Hair follicle dermal papilla cell (primary cell): ENCODE data around the gene MAJIN. TPM values are rescaled to one million over a fixed set of nuclear protein-coding genes. Genes with fewer than 3 reads are reported as not detected.

Experiments used
- small RNA-seq: library from RNA; depleted of rRNA; stranded (forward); fragments of <200 nt; gene quantifications from one replicate; pipeline ENCODE3, GENCODE V24; 2012
- total RNA-seq: library from RNA; depleted of rRNA; stranded (reverse); fragments of >200 nt; gene quantifications from 2 replicates; pipeline ENCODE4 v1.2.3, GENCODE V29; 2012

Gene MAJIN, protein sequence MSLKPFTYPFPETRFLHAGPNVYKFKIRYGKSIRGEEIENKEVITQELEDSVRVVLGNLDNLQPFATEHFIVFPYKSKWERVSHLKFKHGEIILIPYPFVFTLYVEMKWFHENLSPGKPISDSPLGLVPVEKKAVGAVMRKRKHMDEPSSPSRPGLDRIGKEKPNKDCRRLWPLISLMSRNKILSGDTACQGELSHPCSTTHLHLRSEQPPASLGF
- total RNA-seq = not detected in 2 replicates

DNA sequence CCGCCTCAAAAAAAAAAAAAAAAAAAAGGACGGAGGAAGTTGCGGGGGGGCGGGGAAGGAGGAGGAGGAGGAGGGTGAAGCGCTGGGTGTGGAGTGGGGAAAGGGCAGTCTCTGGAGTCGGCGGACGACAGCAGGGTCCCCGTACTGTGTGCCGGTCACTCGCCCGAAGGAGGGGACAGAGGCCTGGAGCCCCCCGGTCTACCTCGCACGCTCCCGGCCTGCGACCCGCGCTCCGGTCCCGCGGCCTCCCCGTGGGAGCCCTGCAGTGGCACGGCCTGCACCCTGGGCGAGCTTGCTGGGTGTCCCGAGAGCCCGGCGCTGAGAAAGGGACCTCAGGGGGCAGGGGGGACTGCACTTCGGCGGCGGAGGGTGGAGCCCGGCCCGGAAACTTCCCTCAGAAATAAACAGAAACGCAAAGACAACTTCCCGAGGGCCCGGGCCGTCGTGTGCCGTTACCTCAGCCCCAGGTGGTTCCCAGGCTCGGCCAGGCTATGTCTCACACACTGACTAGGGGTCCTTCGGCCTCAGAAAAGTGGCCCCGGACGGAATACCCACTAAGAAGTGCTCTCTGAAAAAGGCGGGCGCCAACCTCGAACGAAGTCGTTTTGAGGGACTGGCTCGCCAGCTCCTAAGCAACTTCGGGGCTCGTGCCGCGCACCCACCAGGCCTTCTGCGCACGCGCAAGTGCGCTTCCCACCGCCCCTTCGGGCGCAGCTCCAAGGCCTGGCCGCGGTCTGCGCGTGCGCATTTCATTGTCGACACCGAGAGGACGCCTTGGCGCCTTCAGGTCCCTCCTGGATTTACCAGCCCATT is at the start of gene MAJIN:
Gene MAJIN, minus strand, starts transcription at position 688 of the 813 bp plus-strand sequence. CDS start 12,703 bp downstream, outside the sequence.

DNA sequence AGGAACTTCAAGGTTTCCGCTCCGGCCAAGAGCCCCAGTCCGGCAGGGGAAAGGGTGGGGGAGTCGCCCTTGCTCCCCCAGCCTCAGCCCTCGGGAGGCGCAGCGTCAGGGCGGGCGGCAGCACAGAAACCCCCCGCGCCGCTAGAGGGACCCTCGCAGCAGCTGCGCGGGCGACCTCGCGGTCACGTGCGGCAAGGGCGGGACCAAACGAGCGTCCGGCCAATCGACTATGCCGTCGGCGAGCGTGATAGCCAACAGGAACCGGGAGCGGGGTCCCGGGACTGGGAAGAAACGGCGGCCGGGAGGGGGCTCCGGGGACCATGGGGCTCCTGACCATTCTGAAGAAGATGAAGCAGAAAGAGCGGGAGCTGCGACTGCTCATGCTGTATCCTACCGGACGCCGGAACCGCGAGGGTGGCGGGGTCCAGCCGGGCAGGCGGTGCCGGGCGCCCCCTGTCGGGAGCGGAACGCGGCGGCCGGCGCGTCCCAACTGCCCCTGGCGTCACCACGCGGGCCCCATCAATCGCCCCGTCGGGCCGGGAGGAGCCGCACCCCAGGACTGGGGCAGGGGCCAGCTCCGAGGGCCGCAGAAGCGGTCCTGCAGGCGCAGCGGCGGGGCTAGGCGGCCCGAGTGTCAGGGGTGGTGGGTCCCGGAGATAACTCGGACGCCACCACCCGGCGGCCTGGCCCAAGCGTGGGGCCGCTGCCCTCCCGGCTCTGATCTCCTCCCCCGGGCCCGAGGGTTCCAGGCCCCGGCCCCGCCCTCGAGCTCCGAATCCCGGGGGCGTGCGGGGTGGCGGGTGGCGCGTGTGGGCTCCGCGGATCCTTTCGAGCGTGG is 42.2 kb upstream of the MAJIN start, which contains the start of gene ARL2:
Gene ARL2, plus strand, starts transcription at position 273 of the 838 bp plus-strand sequence. Its CDS starts 48 bp downstream, at position 321.

DNA sequence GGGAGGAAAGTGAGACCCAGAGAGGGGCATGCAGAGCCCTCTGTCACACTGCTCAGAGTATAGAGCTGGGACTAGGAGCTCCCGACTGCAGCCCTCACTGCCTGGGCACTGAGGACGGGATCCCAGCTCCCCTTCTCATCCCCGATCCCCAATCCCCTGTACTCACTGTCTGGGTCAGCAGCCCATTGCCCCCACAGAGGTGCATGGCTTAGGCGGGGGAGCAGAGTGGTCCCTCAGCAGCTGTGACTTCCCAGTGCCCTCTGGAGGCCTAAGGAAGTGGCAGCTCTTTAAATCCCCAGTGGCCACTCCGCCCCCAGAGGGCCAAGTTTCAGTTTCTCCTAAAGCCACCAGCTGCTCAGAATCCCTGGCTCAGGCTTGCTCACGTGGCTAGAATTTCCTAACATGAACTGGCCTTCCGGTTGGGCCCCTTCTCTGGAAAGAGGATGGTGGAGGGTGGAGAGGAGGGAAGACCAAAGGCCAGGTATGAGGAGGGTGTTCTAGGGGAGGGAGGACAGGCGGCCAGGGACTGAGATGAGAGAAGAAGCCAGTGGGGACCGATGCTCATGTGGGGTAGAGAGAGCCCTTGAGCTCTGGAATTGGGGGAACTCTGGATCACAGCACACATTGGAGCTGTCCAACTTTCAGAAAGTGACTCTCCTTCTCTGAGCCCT is 24.9 kb upstream of the MAJIN start, which contains the start of gene BATF2:
Gene BATF2, minus strand, starts transcription at position 262 of the 671 bp plus-strand sequence. Its CDS starts 57 bp downstream, at position 205.

DNA sequence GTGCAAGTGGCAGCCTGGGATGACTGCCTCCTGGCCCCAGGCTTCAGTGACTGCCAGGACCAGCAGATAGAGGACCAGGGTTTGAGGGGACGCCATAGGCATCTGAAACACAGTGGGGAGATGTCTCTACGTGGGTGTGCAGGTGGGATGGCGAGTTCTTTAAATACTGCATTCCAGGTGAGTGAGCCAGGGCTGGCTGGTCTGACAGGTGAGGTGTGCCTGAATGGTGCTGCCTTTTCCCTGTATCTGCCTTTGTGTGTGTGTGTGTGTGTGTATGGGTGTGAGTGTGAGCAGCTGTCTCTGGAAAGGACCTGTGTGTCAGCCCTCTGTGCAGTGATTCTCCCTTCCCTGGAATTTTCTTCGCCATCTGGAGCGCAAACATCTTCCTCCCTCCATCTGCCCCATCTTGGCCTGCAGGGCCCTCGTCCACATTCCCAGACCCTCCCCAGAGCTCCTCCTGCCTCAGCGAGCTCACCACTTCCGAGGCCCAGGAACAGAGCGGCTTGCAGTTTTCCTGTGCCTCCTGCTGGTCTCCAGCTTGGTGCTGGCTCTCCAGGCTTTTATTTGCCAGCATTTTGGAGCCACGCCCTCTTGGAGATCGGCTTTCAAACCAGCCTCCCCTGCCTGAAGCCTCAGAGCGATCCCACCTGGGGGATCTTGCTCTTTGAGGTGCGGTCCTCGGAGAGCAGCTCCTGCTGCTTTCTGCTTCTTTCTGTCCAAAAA is 36.4 kb downstream of the MAJIN start, which contains the start of gene GPHA2:
Gene GPHA2, minus strand, starts transcription at position 535 of the 723 bp plus-strand sequence. Its CDS starts 433 bp downstream, at position 102.

DNA sequence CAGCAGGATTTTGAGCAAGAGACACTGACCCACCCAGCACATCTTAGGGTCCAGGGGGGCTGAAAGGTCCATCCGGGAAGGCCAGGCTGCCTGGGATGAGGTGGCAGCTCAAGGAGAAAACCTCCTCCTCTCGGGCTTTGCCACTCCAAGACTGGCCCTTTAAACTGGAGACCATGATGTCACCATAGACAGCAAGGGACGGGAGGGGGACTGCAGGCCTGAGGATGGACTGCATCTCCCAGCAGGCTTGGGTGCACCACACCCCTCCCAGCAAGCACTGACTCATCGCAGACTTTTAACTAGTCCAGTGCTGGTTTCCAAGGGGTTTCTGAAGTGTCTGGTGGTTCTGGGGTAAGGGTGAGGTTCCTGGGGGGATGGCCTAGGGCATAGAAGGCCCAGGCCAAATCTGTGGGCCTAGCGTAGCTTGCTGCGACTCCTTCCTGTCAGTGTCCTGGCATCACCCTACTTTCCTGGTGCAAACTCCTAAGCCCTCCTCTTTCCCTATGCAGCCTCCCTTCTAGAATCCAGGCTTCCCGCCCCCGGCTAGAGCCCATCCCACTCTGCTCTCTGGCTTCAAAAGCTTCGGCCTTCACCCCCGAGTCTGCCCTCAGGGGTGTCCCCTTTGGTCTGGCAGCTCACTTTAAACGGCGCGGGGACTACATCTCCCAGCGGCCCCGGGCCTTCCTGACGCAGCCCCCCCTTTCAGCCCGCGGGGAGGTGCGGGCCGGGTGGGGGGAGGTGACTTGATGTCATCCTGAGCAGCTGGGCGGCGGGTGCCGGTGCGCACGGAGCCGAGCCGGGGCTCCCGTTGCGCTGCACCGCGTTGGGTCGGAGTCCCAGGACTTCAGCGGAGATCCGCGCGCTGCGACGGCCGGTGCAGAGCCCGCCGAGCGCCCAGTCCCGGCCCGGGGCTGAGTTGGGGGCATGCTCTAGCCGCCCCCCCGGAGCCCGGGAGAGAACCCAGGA is 47.7 kb downstream of the MAJIN start, which contains the start of gene PPP2R5B:
Gene PPP2R5B, plus strand, starts transcription at position 746 of the 966 bp plus-strand sequence. CDS start 1,046 bp downstream, outside the sequence.

DNA sequence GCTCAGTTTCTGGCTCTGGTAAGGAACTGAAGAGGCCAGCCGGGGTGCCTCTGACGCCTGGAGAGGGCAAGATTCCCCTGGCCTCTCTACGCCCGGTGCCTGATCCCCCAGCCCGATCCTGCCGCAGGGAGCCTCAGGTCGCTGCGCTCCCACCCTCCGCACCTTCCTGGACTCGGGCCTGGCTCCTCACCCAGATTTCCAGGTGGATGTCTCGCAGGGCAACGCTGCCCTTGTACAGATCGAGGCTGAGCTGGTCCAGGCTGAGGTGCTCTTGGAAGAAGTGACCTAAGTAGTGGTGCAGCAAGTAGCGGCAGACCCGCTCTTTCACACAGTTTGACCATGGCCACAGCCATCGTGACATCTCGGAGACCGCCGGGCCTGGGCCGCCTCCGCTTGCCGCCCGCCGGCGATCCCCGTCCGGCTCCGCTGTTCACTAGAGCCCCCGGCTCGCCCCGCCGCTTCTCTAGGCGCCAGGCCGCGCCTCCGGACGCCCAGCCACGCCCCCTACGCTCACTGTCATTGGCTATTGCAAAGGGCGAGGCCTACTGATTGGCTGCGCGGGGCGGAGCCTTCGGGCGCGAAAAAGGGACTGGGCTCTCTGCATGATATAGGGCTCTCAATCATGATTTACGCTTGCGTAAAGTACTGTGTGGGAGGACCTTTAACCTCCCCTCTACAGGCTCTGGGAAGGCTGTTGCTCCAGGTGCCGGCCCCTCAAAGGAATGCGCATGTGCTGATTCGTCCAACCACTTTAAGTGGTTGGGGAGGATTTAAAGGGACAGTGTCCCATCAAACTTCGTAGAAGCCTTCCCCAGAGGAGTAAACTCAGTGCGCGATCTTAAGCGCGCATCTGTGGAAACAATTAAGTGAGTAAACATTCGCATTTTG is 54.9 kb downstream of the MAJIN start, which contains the start of gene ATG2A:
Gene ATG2A, minus strand, starts transcription at position 435 of the 888 bp plus-strand sequence. Its CDS starts 74 bp downstream, at position 361.

Small RNAs within 50 kb of the gene (small RNA-seq; reads per million reads assigned to genes)
- gene MIR6749 (not detected), gene MIR6750 (not detected), gene MIR6879 (not detected)

Other genes starting within 250 kb of the MAJIN start
- 107 and 111 TPM in 2 replicates for gene NRXN2, start 248.9 kb downstream of the MAJIN start, total RNA-seq
- 1.3 and 1.7 TPM in 2 replicates for gene RASGRP2, start 228.0 kb downstream of the MAJIN start, total RNA-seq
- gene PYGM, start 212.1 kb downstream of the MAJIN start, total RNA-seq = 0.81 and 0.97 TPM in 2 replicates
- gene SF1, start 193.6 kb downstream of the MAJIN start, total RNA-seq = 123 and 156 TPM in 2 replicates
- 19.6 and 20.9 TPM in 2 replicates for gene MAP4K2, start 168.9 kb downstream of the MAJIN start, total RNA-seq
- 16.8 and 19.0 TPM in 2 replicates for gene MEN1, start 161.6 kb downstream of the MAJIN start, total RNA-seq
- gene CDC42BPG, start 127.5 kb downstream of the MAJIN start, total RNA-seq = 0.12 and 0.32 TPM in 2 replicates
- 86.5 and 115 TPM in 2 replicates for gene EHD1, start 93.5 kb downstream of the MAJIN start, total RNA-seq
- gene ATG2A, start 54.9 kb downstream of the MAJIN start, total RNA-seq = 17.5 and 19.2 TPM in 2 replicates
- 12.3 and 14.6 TPM in 2 replicates for gene PPP2R5B, start 47.4 kb downstream of the MAJIN start, total RNA-seq
- not detected in 2 replicates for gene GPHA2, start 36.2 kb downstream of the MAJIN start, total RNA-seq
- gene BATF2, start 24.9 kb upstream of the MAJIN start, total RNA-seq = 1.2 and 2.3 TPM in 2 replicates
- gene ARL2, start 42.1 kb upstream of the MAJIN start, total RNA-seq = 71.7 and 85.9 TPM in 2 replicates
- 16.6 and 19.4 TPM in 2 replicates for gene SNX15, start 55.3 kb upstream of the MAJIN start, total RNA-seq
- gene SAC3D1, start 69.1 kb upstream of the MAJIN start, total RNA-seq = 7.0 and 9.6 TPM in 2 replicates
- gene NAALADL1, start 86.4 kb upstream of the MAJIN start, total RNA-seq = 34.1 and 35.2 TPM in 2 replicates
- 1.3 and 1.5 TPM in 2 replicates for gene CDCA5, start 111.9 kb upstream of the MAJIN start, total RNA-seq
- gene ZFPL1, start 112.1 kb upstream of the MAJIN start, total RNA-seq = 45.6 and 48.7 TPM in 2 replicates
- 209 and 240 TPM in 2 replicates for gene VPS51, start 124.1 kb upstream of the MAJIN start, total RNA-seq
- gene TM7SF2, start 139.8 kb upstream of the MAJIN start, total RNA-seq = 16.9 and 18.1 TPM in 2 replicates
- 10.4 and 13.6 TPM in 2 replicates for gene ZNHIT2, start 145.6 kb upstream of the MAJIN start, total RNA-seq
- gene FAU, start 150.0 kb upstream of the MAJIN start, total RNA-seq = 66.9 and 79.2 TPM in 2 replicates
- 49.1 and 52.9 TPM in 2 replicates for gene MRPL49, start 150.2 kb upstream of the MAJIN start, total RNA-seq
- 21.4 and 28.7 TPM in 2 replicates for gene SYVN1, start 162.4 kb upstream of the MAJIN start, total RNA-seq
- gene SPDYC, start 198.1 kb upstream of the MAJIN start, total RNA-seq = not detected in 2 replicates
- 168 and 174 TPM in 2 replicates for gene CAPN1, start 209.8 kb upstream of the MAJIN start, total RNA-seq